ENCODE results near the gene PARN.

DNA sequence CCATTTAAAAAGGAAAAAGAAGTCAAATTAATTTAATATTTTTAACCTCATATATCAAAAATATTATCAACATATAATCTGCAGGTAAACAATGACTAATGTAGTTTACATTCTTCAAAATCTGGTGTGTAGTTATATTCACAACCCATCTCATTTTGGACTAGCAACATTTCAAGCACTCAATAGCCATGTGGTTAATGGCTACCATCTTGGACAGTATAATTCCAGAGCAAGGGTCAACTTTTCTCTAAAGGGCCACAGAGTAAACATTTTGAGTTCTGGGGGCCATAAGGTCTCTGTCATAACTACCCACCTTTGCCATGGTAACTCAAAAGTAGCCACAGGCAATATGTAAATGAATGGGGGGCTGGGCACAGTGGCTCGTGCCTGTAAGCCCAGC is 153.9 kb downstream of the PARN start:
- TF ChIP-seq, protein P1, sequence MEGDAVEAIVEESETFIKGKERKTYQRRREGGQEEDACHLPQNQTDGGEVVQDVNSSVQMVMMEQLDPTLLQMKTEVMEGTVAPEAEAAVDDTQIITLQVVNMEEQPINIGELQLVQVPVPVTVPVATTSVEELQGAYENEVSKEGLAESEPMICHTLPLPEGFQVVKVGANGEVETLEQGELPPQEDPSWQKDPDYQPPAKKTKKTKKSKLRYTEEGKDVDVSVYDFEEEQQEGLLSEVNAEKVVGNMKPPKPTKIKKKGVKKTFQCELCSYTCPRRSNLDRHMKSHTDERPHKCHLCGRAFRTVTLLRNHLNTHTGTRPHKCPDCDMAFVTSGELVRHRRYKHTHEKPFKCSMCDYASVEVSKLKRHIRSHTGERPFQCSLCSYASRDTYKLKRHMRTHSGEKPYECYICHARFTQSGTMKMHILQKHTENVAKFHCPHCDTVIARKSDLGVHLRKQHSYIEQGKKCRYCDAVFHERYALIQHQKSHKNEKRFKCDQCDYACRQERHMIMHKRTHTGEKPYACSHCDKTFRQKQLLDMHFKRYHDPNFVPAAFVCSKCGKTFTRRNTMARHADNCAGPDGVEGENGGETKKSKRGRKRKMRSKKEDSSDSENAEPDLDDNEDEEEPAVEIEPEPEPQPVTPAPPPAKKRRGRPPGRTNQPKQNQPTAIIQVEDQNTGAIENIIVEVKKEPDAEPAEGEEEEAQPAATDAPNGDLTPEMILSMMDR (IDR thresholded peaks at IDR 0.05; ENCODE audit: low read length), result no peak
- TF ChIP-seq EZH2 (optimal IDR thresholded peaks at IDR 0.05; ENCODE audit: low read depth, low read length), result no peak

All from MM.1S (cell line).